NCI-H2107 treated with DMSO at 0.1 percent for 48 hours (cell line): Measurements from ENCODE around the gene THSD4.
"Not testable (repeated sequence)": the region's sequence is repeated elsewhere in the genome, so short reads cannot be mapped to it uniquely, and the experiment has no call there.

ENCODE experiments used
- DNase-seq: peaks from one replicate; lab custom pipeline; 2025; ENCODE audit not compliant: unreplicated experiment; lab: John Stamatoyannopoulos, UW

THSD4 gene

GRCh38 chr15:71118881-71119632 lies 3.8 kb downstream of the THSD4 start:
- DNase-seq, result no peak

- no peak for DNase-seq
Observed at GRCh38 chr15:71120428-71120944, 5.2 kb downstream of the THSD4 start.

GRCh38 chr15:71121442-71121841 lies 6.2 kb downstream of the THSD4 start:
- DNase-seq, result no peak

GRCh38 chr15:71124937-71125790 lies 9.9 kb downstream of the THSD4 start:
- DNase-seq, result no peak

GRCh38 chr15:71125831-71126450 lies 10.7 kb downstream of the THSD4 start:
- DNase-seq, result no peak

GRCh38 chr15:71127083-71127482 lies 11.8 kb downstream of the THSD4 start:
- no peak for DNase-seq

- DNase-seq, result not testable (repeated sequence)
Observed at GRCh38 chr15:71128159-71128558, 12.9 kb downstream of the THSD4 start.

- DNase-seq, result no peak
Observed at GRCh38 chr15:71128939-71129562, 13.8 kb downstream of the THSD4 start.

GRCh38 chr15:71129669-71130068 lies 14.4 kb downstream of the THSD4 start:
- no peak for DNase-seq

GRCh38 chr15:71131601-71132362 lies 16.5 kb downstream of the THSD4 start:
- no peak for DNase-seq

GRCh38 chr15:71133747-71134472 lies 18.6 kb downstream of the THSD4 start:
- DNase-seq, result no peak

- no peak for DNase-seq
Observed at GRCh38 chr15:71136159-71136783, 21.0 kb downstream of the THSD4 start.

GRCh38 chr15:71136793-71137518 lies 21.7 kb downstream of the THSD4 start:
- DNase-seq, result no peak

GRCh38 chr15:71138473-71138872 lies 23.2 kb downstream of the THSD4 start:
- no peak for DNase-seq

GRCh38 chr15:71139241-71139640 lies 24.0 kb downstream of the THSD4 start:
- no peak for DNase-seq

- no peak for DNase-seq
Observed at GRCh38 chr15:71141572-71141971, 26.3 kb downstream of the THSD4 start.

- no peak for DNase-seq
Observed at GRCh38 chr15:71142780-71143179, 27.5 kb downstream of the THSD4 start.
